Astrocyte of the cerebellum (primary cell): ENCODE measurements around the gene LCMT2.

ENCODE experiments used
- DNase-seq: peaks from one replicate; pipeline ENCODE4 v3.0.0-alpha.2; 2011; ENCODE audit warnings: low read depth
- H3K4me3 ChIP-seq: 2 replicates; pipeline ENCODE4 v1.5.1; 2011; ENCODE audit warnings: mild to moderate bottlenecking, low read depth, low read length, moderate library complexity
- CTCF ChIP-seq: IDR thresholded peaks from 2 replicates; pipeline ENCODE4 v1.5.1; 2012; ENCODE audit warnings: low read length, low read depth, moderate library complexity, mild to moderate bottlenecking; ENCODE audit errors: missing control alignments
- in situ Hi-C: cut with HindIII; loops from 2 replicates; pipeline ENCODE4 v1.10.0; 2017; ENCODE audit warnings: low sequenced_read_pairs

The LCMT2 gene

DNA sequence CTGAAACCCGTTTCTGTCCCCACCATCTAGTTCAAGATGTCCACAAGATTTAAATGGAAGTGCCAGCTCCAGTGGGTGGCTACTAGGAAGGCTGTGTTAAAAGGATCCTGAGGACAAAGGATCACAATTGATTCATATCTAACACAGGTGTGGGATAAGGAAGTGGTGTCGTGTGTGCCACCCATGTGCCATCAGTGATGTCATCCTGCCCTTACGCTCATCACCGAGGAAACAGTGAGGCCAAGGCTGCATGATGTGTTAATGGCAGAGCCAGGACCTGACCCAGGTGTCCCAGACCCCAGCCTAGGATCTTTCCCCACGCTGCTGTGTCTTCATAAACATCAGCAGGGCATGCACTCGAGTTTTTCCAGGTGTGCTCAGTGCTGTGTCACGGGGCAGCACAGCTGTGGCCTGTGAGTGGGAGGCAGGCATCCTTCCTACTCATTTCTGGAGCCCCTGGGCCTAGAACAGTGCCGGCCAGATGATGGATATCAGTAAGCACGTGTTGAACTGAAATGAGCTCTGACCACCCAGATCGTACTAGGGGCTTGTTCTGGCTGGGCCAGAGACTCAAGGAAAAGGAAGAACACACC, 53.0 kb downstream of the LCMT2 start:
- TF ChIP-seq CTCF: no peak
- DNase-seq: no peak
- in situ Hi-C loops: no loop called here
- H3K4me3 ChIP-seq: no peak overlapping the region

GRCh38 chr15:43276563-43277200, 53.7 kb downstream of the LCMT2 start:
- in situ Hi-C loops: no loop called here
- no peak for DNase-seq
- H3K4me3 ChIP-seq: no peak overlapping the region
- no peak for TF ChIP-seq CTCF

DNA sequence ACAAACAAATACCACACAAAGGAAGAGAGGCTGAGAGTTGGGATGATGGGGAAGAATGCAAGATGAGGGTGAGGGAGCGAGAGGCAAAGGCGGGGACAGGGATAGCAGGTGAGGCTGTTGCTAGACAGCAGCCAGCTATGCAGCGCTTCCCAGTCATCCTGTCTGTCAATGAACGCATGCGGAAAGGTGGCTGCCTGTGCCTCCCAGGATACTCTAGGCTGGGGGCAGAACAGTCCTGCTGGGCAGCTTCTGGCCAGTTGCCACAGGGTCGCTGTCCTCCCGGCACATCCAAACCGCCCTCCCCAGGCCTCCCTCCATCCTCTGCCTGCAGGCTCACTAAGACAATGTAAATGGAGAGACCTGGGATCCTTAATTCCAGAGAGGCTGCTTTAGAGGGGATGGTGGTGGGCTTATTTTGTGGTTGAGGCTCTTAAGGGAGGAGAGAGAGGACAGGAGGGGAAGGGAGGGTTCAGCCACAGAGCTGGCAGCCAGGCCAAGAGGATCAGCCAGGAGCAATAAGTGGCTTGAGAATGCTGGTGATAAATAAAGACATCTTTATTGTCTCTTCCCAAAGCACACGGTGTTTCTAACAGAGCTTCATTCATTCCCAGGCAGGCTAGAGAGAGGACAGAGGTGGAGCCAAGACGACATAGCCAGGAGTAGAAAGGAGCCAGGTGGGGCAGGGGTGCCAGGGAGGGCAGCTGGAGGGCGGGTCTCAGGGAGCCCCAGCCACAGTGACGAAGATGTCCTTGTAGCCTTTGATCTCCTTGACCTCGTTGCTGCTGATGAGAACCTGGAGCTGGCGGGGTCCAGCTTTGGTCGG, 54.4 kb downstream of the LCMT2 start:
- in situ Hi-C loops: no loop called here
- no peak for DNase-seq
- no peak for TF ChIP-seq CTCF
- no peak overlapping the region for H3K4me3 ChIP-seq

GRCh38 chr15:43274136-43274535, 56.2 kb downstream of the LCMT2 start:
- no peak for DNase-seq
- TF ChIP-seq CTCF: no peak
- no peak overlapping the region for H3K4me3 ChIP-seq
- in situ Hi-C loops: no loop called here
